Common myeloid progenitor, CD34-positive (primary cell): ENCODE measurements around the gene C1orf210.

Experiments used
- CTCF ChIA-PET: fragments of 350-600 bp; sonication (Branson Sonifier 250); formaldehyde crosslinking; loops from one replicate; lab custom pipeline; 2021; ENCODE audit warnings: antibody characterized with exemption; lab: Charles Lee
- POLR2A ChIA-PET: fragments of 350-600 bp; sonication (Branson Sonifier 250); formaldehyde crosslinking; loops from one replicate; lab custom pipeline; 2021; ENCODE audit warnings: antibody characterized with exemption; lab: Charles Lee
- DNase-seq, 3 donors: peaks; one replicate each; pipeline versions ENCODE4 v3.0.0 to v3.0.0-alpha.2; 2013
- H3K27ac ChIP-seq, 2 experiments: 1 replicate in 1 of 2; 2 replicates in 1 of 2; pipeline ENCODE4 v1.7.0; 2013; ENCODE audit warnings: inconsistent platforms in 2 of 2, low read length in 2 of 2, mild to moderate bottlenecking in 2 of 2, low read depth in 1 of 2, moderate library complexity in 1 of 2; ENCODE audit not compliant: severe bottlenecking in 2 of 2, insufficient read depth in 1 of 2, poor library complexity in 1 of 2
- H3K27me3 ChIP-seq, 5 experiments: replicated peaks in 2 of 5; 1 replicate in 3 of 5; 2 replicates in 2 of 5; pipeline versions ENCODE4 v1.6.1 to v1.7.0; 2013; ENCODE audit warnings: low read length in 4 of 5, mild to moderate bottlenecking in 2 of 5, moderate library complexity in 2 of 5, inconsistent platforms in 1 of 5; ENCODE audit not compliant: insufficient read depth in 5 of 5, control insufficient read depth in 4 of 5
- H3K36me3 ChIP-seq, 4 experiments: 1 replicate in 2 of 4; 2 replicates in 2 of 4; pipeline versions ENCODE4 v1.6.1 to v1.7.0; 2013; ENCODE audit warnings: low read length in 3 of 4, control low read depth in 1 of 4, mild to moderate bottlenecking in 1 of 4; ENCODE audit not compliant: control insufficient read depth in 4 of 4, insufficient read depth in 4 of 4
- H3K4me1 ChIP-seq, 4 experiments: 1 replicate in 3 of 4; 2 replicates in 1 of 4; pipeline versions ENCODE4 v1.6.1 to v1.7.1; 2013; ENCODE audit warnings: low read length in 3 of 4, mild to moderate bottlenecking in 3 of 4, control low read depth in 1 of 4, inconsistent platforms in 1 of 4, moderate library complexity in 1 of 4; ENCODE audit not compliant: control insufficient read depth in 4 of 4, insufficient read depth in 4 of 4; ENCODE audit errors: control extremely low read depth in 1 of 4
- H3K4me3 ChIP-seq, 7 experiments: 1 replicate in 4 of 7; 2 replicates in 3 of 7; pipeline versions ENCODE4 v1.5.1 to v1.7.0; 2013; ENCODE audit warnings: mild to moderate bottlenecking in 7 of 7, low read length in 6 of 7, moderate library complexity in 6 of 7, inconsistent platforms in 2 of 7, low read depth in 2 of 7, control low read depth in 1 of 7; ENCODE audit not compliant: insufficient read depth in 4 of 7, control insufficient read depth in 1 of 7; ENCODE audit errors: extremely low read depth in 1 of 7
- H3K9me3 ChIP-seq, 5 experiments: 1 replicate in 4 of 5; 2 replicates in 1 of 5; pipeline versions ENCODE4 v1.6.1 to v1.7.1; 2013; ENCODE audit warnings: low read length in 4 of 5, mild to moderate bottlenecking in 2 of 5, inconsistent platforms in 1 of 5, low read depth in 1 of 5, moderate library complexity in 1 of 5; ENCODE audit not compliant: control insufficient read depth in 4 of 5, insufficient read depth in 2 of 5; ENCODE audit errors: control extremely low read depth in 1 of 5
- WGBS: methylation state at CpG from one replicate; pipeline ENCODE4 v1.1.5; 2013; ENCODE audit not compliant: insufficient coverage; 5-methylcytosine and 5-hydroxymethylcytosine counted together

The C1orf210 gene

DNA sequence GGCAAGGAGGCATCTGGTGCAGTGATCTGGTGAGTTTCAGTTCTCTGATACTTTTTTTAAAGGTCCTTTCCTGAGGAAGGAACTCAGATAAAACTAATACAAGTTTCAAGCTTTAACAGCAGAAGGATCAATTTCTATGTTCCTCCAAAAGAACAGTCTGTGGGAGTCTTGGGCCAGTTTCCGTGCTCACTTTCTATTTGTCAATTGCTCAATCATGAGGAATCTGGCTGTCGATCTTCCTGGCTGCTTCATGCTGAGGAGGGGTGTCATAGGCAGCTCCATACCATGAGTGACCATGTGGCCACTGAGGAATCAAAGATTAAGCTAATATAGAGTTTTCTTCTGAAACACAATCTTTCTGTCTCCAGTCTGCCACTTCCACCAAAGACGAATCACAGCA lies 27.0 kb downstream of the C1orf210 start:
- H3K4me3 ChIP-seq: no peak overlapping the region
- 93% methylated on average over 3 of the region's 3 CpGs for WGBS
- CTCF ChIA-PET: no interaction called here
- peaks cover 0 to 3% (median 0%) of the 10 kb centered on the region in 4 experiments for H3K36me3 ChIP-seq
- no peaks in the 10 kb centered on the region for H3K4me1 ChIP-seq
- POLR2A ChIA-PET: no interaction called here
- H3K27ac ChIP-seq: no peak overlapping the region
- H3K27me3 ChIP-seq: no peaks in the 10 kb centered on the region
- DNase-seq: no peak
- H3K9me3 ChIP-seq: peaks cover 0 to 10% (median 2%) of the 10 kb centered on the region in 5 experiments

DNA sequence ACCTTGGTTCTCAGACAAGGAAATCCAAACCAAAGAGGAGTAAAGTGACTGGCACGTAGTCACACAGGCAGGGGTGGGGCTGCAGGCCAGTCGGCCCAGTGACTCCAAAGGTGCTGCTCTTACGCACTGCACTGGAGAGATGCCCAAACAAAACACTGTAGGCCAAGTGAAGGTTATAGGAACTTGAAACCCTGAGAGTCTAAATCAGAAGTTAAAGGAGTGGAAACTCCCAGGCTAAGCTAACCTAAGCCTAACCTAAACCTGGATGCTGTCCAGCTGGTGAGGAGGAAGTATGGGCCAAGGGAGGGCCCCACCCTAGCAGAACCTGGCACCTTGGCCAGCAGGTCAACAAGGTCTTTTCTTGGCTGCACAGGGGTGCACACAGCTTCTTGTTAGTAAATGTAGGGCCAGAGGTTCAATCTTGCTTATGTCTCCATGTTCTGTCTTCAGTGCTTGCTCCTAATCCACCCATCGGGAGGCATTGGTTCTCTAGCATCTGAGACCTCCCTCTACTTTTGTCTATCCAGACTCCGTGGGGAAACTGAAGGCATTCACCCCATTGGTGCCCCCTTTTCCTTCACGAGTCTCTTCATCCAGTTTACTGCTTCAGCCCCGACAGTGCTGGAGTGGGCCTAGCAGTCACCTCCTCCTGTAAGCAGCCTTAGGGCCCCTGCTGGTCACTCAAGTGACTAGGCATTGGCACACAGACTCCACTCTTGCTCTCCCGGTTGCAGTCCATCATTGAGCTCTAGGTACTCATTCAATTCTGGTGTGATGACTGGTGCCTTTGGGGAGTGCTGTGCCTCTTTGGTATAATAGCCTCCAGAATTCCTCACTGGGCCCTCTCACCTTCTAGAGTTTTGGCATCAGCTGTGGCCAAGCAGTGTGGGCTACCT lies 28.5 kb downstream of the C1orf210 start:
- Histone ChIP-seq H3K27me3 (no peaks in the 10 kb centered on the region), H3K9me3 (peaks cover 0 to 10% (median 2%) of the 10 kb centered on the region in 5 experiments), H3K4me3 (no peak overlapping the region), H3K36me3 (peaks cover 0 to 3% (median 0%) of the 10 kb centered on the region in 4 experiments), H3K4me1 (no peaks in the 10 kb centered on the region), H3K27ac (no peak overlapping the region)
- ChIA-PET CTCF (interaction anchor here (0.6 kb wide), 1 partner anchor 134 kb away, joined by 3 read pairs; no protein-coding TSS in a partner anchor), POLR2A (interaction anchor here (1.0 kb wide), 1 partner anchor 10 kb away, joined by 3 read pairs; no protein-coding TSS in a partner anchor)
- WGBS: 96% methylated on average over 8 of the region's 8 CpGs
- DNase-seq: no peak

DNA sequence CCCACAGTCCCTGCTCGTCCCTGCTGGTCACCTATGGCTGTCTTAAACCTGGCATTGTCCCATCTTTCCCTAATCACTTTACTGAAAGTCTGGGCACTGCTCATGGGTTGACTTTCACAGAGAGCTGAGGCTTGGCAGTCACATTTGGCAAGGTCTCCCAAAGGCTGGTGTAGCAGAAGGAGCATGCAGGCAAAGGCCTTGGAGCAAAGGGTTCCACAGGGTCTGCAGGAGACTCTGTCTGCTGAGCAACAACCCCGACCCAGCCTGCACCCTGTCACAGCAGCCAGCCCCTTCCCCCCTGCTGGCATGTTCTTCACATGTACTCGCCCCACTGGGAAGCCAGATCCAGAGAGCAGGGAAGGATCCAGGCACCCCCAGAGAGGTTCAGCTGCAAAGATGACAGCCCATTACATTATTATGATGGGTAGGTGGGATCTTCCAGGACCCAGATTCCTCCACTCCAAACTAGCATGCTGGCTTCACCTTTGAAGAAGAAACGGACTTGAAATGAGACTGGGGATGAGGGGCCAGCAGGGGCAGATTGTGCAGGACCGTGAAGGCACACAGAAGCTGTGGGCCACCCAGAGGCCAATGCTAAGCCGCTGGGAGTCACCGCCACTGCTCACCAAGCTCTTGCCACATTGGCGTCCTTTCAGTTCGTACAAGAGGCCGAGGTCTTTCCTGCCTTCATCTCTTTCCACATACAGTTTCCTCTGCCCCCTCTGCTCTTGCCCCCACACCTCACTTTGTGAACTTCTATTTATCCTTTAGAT lies 29.8 kb downstream of the C1orf210 start:
- ChIA-PET POLR2A (no interaction called here), CTCF (no interaction called here)
- Histone ChIP-seq H3K27me3 (no peaks in the 10 kb centered on the region), H3K4me3 (no peak overlapping the region), H3K4me1 (no peaks in the 10 kb centered on the region), H3K36me3 (peaks cover 0 to 3% (median 0%) of the 10 kb centered on the region in 4 experiments), H3K9me3 (peaks cover 0 to 13% (median 2%) of the 10 kb centered on the region in 5 experiments), H3K27ac (no peak overlapping the region)
- WGBS: 88% methylated on average over 9 of the region's 10 CpGs
- DNase-seq: no peak

DNA sequence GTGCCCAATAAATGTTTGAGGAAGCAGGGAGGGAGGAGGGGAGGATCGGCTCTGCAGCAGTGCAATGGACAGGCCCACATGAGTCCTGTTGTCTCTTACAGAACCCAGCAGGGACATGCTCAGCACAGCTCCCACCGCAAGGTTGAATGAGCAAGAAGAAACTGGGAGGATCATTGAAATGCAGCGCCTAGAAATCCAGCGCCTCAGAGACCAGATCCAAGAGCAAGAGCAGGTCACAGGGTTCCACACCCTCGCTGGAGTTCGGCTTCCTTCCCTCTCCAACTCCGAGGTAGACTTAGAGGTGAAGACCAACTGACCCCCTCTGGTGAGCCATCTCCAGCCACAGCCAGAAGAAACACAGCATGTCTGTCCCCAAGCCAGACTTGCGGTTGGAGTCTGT lies 31.5 kb downstream of the C1orf210 start:
- Histone ChIP-seq H3K27ac (no peak overlapping the region), H3K4me3 (no peak overlapping the region), H3K36me3 (peaks cover 0 to 3% (median 0%) of the 10 kb centered on the region in 4 experiments), H3K4me1 (no peaks in the 10 kb centered on the region), H3K9me3 (peaks cover 0 to 13% (median 2%) of the 10 kb centered on the region in 5 experiments), H3K27me3 (no peaks in the 10 kb centered on the region)
- ChIA-PET POLR2A (no interaction called here), CTCF (interaction anchor here (0.6 kb wide), 1 partner anchor 15 kb away, joined by 3 read pairs; no protein-coding TSS in a partner anchor)
- no peak for DNase-seq
- WGBS: 97% methylated on average over 5 of the region's 8 CpGs

- peaks cover 0 to 10% (median 0%) of the 10 kb centered on the region in 5 experiments for H3K9me3 ChIP-seq
- DNase-seq: no peak
- no peaks in the 10 kb centered on the region for H3K4me1 ChIP-seq
- peaks cover 0 to under 1% (median 0%) of the 10 kb centered on the region in 4 experiments for H3K36me3 ChIP-seq
- no peaks in the 10 kb centered on the region for H3K27me3 ChIP-seq
- 100% methylated on average over 3 of the region's 4 CpGs for WGBS
- no peak overlapping the region for H3K27ac ChIP-seq
- CTCF ChIA-PET: no interaction called here
- no peak overlapping the region for H3K4me3 ChIP-seq
- POLR2A ChIA-PET: no interaction called here
These were observed 32.2 kb downstream of the C1orf210 start for GRCh38 chr1:43253173-43253572.

- no peak for DNase-seq
- ChIA-PET POLR2A (no interaction called here), CTCF (interaction anchor here (1.0 kb wide), 1 partner anchor 9 kb away, joined by 3 read pairs; no protein-coding TSS in a partner anchor)
- peaks cover 0 to 4% (median 2%) of the 10 kb centered on the region in 5 experiments for H3K9me3 ChIP-seq
- WGBS: no CpG with 5 or more reads among the region's 1 CpG
- no peak overlapping the region for H3K27ac ChIP-seq
- H3K4me3 ChIP-seq: no peak overlapping the region
- no peaks in the 10 kb centered on the region for H3K4me1 ChIP-seq
- H3K27me3 ChIP-seq: no peaks in the 10 kb centered on the region
- no peaks in the 10 kb centered on the region for H3K36me3 ChIP-seq
These were observed 33.2 kb downstream of the C1orf210 start for GRCh38 chr1:43252225-43252624.
